GM12801 (cell line): ENCODE results near the gene NXN.

Experiments
- TF ChIP-seq, protein P1 (sequence below): IDR thresholded peaks from one replicate; pipeline ENCODE4 v1.5.1; 2011; ENCODE audit warnings: control low read depth; ENCODE audit not compliant: insufficient read length; ENCODE audit errors: extremely low read depth

Gene NXN

DNA sequence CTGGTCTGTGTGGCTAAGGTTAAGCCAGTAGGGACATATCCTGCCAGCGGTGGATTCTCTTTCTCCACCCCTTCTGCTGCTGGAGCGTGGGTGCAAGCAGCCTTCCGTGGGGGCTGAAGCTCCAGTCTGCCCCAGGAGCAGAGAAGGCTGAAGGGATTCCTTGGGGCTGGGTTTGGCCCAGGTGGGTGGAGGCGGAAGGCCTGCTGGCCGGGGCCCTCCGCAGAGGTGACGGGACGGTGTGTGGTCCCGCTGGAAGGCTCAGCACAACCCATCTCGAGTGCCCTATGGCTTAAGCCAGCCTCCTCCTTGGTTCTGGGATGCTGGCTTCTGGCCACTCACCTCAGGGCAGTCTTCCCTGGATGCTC is 30.5 kb upstream of the NXN start:
- TF ChIP-seq, protein P1, sequence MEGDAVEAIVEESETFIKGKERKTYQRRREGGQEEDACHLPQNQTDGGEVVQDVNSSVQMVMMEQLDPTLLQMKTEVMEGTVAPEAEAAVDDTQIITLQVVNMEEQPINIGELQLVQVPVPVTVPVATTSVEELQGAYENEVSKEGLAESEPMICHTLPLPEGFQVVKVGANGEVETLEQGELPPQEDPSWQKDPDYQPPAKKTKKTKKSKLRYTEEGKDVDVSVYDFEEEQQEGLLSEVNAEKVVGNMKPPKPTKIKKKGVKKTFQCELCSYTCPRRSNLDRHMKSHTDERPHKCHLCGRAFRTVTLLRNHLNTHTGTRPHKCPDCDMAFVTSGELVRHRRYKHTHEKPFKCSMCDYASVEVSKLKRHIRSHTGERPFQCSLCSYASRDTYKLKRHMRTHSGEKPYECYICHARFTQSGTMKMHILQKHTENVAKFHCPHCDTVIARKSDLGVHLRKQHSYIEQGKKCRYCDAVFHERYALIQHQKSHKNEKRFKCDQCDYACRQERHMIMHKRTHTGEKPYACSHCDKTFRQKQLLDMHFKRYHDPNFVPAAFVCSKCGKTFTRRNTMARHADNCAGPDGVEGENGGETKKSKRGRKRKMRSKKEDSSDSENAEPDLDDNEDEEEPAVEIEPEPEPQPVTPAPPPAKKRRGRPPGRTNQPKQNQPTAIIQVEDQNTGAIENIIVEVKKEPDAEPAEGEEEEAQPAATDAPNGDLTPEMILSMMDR: no peak

DNA sequence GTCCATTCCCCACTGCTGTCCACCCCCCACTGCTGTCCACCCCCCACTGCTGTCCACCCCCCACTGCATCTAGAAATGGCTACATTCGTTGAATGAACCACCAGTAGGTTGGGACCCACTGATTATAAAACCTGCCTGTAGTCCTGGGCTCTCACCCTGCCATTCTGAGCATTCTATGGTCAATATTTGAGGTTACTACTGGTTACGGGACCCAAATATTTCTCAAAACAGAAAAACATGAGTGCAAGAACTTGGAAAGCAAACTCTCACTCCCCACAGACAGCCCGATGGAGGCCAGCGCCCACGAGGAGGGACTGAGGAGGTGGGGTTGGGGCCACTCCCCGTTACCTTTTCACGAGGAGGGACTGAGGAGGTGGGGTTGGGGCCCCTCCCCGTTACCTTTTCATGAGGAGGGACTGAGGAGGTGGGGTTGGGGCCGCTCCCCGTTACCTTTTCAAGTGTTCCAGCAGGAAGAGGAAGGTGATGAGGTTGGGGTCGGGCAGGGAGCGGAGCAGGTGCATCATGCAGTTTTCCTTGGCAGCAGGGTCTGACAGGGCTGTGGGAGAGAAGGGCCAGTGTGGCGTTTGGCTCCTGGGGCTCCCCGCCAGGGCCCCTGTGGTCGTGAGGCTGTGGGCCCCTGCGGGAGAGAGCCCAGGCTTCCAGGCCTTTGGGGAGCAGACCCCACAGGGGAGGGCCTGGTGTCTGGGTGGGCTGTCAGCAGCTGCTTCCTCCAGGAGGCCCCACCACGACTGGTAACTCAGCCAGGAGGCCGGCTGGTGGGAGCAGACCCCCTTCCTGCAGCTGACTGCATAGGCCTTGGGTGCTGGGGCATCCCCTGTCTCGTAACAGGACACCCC is 29.9 kb upstream of the NXN start:
- TF ChIP-seq, protein P1: no peak

DNA sequence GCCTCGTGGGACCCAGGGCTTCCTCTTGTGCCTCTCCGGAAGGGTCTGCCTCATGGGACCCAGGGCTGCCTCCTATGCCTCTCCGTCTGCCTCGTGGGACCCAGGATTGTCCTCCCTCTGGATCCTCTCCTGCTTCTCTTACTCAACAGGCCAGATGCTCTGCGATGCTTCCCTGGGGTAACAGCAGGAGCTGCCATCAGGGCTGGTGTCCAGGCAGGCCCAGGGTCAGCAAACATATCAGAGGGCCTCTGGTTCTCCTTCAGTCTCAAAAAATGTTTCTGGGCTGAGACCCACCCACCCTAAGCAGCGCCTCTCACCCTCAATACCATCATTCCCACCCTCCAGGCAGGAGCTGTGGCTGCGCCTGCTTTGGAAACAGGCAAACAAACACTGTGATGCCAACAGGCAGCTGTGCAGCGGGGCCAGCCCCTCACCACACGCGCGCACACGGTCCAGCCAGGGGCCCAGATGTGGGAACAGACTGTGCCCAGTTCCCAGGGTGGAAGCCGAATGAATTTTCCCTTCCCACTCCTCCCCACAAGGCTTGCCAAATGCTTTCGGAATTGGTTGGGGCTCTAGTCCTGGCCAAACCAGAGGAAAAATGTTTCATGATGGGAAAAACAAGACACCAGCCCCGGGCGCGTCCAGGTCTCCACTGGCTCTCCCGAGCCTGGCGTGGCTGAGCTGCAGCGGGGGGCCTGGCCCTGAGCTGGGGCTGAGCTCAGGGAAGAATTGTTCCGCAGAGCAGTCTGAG is 28.6 kb upstream of the NXN start:
- TF ChIP-seq, protein P1: no peak

DNA sequence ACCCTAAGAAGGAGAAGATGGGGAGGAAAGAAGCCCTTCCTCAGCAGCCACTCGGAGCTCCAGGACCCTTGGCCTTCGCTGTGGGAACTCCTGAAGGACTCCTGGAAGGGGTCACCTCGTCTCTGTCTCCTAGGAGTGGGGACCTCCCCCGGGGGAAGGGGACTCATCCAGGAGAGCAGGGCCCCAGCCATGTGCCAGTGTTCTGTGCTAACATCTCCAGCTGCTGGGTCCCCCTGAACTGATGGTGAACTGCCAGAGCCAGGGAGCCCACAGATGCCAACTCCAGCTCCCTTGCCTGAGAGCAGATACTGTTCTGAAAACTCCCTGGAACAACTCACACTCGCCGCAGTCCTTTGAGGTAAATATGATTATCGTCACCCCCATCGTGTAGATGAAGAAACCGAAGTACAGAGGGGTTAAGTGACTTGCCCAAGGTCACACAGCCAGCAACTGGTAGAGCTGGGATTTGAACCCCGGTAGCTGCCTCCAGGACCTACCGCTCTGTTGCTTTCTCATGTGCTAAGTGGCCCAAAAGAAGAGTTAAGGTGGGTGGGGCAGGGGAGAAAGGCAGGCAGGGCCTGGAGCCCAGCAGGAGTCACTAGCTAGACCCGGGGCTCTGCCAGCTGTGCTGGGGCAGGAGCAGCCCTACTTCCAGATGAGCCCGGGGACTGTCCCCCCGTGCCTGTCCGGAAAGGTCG is 27.9 kb upstream of the NXN start:
- TF ChIP-seq, protein P1: no peak

DNA sequence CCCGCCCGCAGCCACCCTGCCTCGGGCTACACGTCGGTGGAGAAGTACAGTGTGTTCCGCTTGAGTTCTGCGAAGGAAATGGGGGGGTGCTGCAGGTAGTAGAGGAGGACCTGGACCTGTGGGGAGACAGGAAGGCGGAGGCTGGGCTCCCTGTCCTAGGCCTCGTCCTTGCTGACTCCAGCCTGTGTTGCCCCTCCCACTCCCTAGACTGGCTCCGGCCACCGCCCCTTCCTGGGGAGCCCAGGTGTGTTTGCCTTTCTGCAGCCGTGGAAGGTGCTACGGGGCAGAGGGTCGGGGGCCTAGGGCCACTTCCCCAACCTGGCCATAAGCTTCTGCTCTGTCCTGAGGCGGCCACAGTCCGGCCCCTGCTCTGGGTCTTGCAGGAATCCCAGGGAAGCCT is 26.5 kb upstream of the NXN start:
- TF ChIP-seq, protein P1: no peak

DNA sequence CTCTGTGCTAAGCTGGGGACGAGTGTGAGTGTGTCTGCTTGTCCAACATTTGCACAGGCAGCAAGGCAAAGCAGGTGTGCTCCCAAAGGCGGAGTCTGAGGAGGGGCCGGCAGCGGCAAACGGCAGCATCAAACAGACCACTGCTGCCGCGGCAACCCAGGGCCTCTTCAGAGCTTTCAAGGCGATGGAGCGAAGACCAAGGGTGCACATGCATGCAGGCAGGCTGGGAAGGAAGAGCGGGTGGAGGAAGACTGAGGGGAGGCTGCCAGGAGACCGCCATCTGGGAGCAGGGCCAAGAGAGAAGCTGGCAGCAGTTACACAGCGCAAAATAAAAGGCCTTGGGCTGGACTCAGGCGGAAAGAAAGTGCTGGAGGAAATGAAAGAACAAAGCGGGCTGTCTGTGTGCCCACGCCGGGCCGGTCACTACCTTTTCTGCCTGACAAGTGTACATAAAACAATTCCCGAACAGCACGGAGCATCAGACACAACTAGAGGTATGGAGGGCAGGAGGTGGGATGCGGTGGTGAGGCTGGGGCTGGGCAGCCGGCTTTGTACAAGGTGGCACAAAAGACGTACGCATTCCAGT is 25.9 kb upstream of the NXN start:
- TF ChIP-seq, protein P1: no peak
